GM12875 (cell line): ENCODE results near the gene P2RY4.

Experiments
- H3K4me3 ChIP-seq: one replicate; pipeline ENCODE4 v1.5.1; 2011; ENCODE audit warnings: low read depth, low read length, control low read depth
- CTCF ChIP-seq: IDR thresholded peaks from 2 replicates; pipeline ENCODE4 v1.5.1; 2011; ENCODE audit warnings: low read depth, mild to moderate bottlenecking, control low read depth, inconsistent platforms, low read length, moderate library complexity, borderline replicate concordance; ENCODE audit not compliant: insufficient read depth

The P2RY4 gene

GRCh38 chrX:70260104-70260503, at the start of gene P2RY4:
P2RY4 (minus strand) TSS chrX:70260204; CDS start chrX:70259624, 580 bp downstream.
- no peak for TF ChIP-seq CTCF
- H3K4me3 ChIP-seq: no peak within 1 kb of the TSS

- TF ChIP-seq CTCF: no peak
- no peak overlapping the region for H3K4me3 ChIP-seq
Measured at GRCh38 chrX:70301716-70302115, 41.7 kb upstream of the P2RY4 start.

GRCh38 chrX:70293621-70294020, 33.6 kb upstream of the P2RY4 start:
- no peak overlapping the region for H3K4me3 ChIP-seq
- no peak for TF ChIP-seq CTCF

GRCh38 chrX:70292788-70293187, 32.8 kb upstream of the P2RY4 start:
- H3K4me3 ChIP-seq: no peak overlapping the region
- TF ChIP-seq CTCF: no peak

GRCh38 chrX:70289793-70290770, 30.1 kb upstream of the P2RY4 start, which contains the start of the genes KIF4A and PDZD11:
KIF4A (plus strand) TSS chrX:70290104; CDS start chrX:70290459, 355 bp downstream.
PDZD11 (minus strand) TSS chrX:70289927; CDS start chrX:70289341, 586 bp downstream.
- no peak for TF ChIP-seq CTCF

GRCh38 chrX:70289168-70289792, 29.3 kb upstream of the P2RY4 start:
- TF ChIP-seq CTCF: no peak
- peak overlapping the region; percentile 55 for H3K4me3 ChIP-seq

More at GRCh38 chrX:70289793-70290770, 30.1 kb upstream of the P2RY4 start, which contains the start of the genes KIF4A and PDZD11:
- peak within 1 kb of the TSS; percentile 55 for H3K4me3 ChIP-seq
